RWPE2 (cell line): Measurements from ENCODE around the gene P2RX4.

ENCODE experiments used
- ATAC-seq: fragments of 200-7000 bp; cut with Tn5 transposase; 3 replicates; pipeline ENCODE4 v1.9.1; 2021; ENCODE audit warnings: low read depth
- DNase-seq: peaks from one replicate; pipeline ENCODE4 v3.0.0-alpha.2; 2020; ENCODE audit warnings: low spot score
- H3K27ac ChIP-seq: fragments of 450-650 bp; 2 replicates; pipeline ENCODE4 v1.5.1; 2017; ENCODE audit warnings: mild to moderate bottlenecking; ENCODE audit not compliant: poor library complexity, severe bottlenecking
- H3K27me3 ChIP-seq: fragments of 250-450 bp; sonication (Bioruptor Pico); 2 replicates; pipeline ENCODE4 v1.5.1; 2021; ENCODE audit warnings: mild to moderate bottlenecking, moderate library complexity; ENCODE audit not compliant: insufficient read depth, poor library complexity, severe bottlenecking
- H3K36me3 ChIP-seq: fragments of 250-450 bp; sonication (Bioruptor Pico); 2 replicates; pipeline ENCODE4 v1.5.1; 2020; ENCODE audit warnings: low read depth, mild to moderate bottlenecking, moderate library complexity
- H3K4me1 ChIP-seq: fragments of 250-450 bp; sonication (Bioruptor Pico); 2 replicates; pipeline ENCODE4 v1.5.1; 2021; ENCODE audit warnings: mild to moderate bottlenecking, moderate library complexity; ENCODE audit not compliant: insufficient read depth, poor library complexity, severe bottlenecking
- H3K4me3 ChIP-seq: fragments of 250-450 bp; sonication (Bioruptor Pico); 2 replicates; pipeline ENCODE4 v1.5.1; 2021; ENCODE audit warnings: mild to moderate bottlenecking, moderate library complexity; ENCODE audit not compliant: severe bottlenecking
- H3K9me3 ChIP-seq: fragments of 250-450 bp; sonication (Bioruptor Pico); 2 replicates; pipeline ENCODE4 v1.5.1; 2021; ENCODE audit warnings: mild to moderate bottlenecking, moderate library complexity; ENCODE audit not compliant: severe bottlenecking
- TF ChIP-seq, protein P1 (sequence below): fragments of 450-650 bp; IDR thresholded peaks from one replicate; pipeline ENCODE4 v1.5.1; 2017; ENCODE audit warnings: mild to moderate bottlenecking, moderate library complexity; ENCODE audit not compliant: poor library complexity, severe bottlenecking

Gene P2RX4

DNA sequence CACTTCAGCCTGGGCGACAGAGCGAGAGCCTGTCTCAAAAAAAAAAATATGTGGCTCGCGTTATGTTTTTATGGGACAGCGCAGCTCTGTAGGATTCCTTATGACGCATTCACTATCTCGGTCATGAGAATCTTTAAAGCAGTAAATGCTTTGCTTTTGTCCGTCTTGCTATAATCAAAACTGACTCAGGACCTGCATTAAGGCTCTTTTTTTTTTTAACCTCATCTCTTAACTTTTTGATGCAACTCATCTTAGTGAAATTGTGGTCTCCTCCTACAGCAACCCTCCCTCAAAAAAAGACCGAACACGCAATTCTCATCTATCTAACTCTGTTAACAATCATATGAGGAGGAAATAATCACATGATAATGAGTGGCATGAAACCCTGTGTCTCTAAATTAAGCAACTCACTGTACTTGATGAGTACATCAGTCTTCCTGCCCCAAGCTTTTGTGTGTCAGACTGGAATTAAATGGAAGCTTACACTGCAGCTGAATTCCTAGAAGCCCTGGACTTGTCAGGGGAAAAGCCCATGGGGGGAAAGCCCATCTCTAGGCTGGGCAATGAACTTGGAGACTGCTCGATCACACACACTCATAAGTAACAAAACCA, 4.3 kb downstream of the P2RX4 start:
- Histone ChIP-seq H3K27me3 (no peaks in the 10 kb centered on the region), H3K36me3 (no peaks in the 10 kb centered on the region), H3K4me3 (no peak overlapping the region), H3K9me3 (no peaks in the 10 kb centered on the region), H3K4me1 (peaks cover 8% of the 10 kb centered on the region), H3K27ac (no peak overlapping the region)
- peak; percentile 40; the same call in 1 of the 3 replicates for ATAC-seq
- TF ChIP-seq, protein P1, sequence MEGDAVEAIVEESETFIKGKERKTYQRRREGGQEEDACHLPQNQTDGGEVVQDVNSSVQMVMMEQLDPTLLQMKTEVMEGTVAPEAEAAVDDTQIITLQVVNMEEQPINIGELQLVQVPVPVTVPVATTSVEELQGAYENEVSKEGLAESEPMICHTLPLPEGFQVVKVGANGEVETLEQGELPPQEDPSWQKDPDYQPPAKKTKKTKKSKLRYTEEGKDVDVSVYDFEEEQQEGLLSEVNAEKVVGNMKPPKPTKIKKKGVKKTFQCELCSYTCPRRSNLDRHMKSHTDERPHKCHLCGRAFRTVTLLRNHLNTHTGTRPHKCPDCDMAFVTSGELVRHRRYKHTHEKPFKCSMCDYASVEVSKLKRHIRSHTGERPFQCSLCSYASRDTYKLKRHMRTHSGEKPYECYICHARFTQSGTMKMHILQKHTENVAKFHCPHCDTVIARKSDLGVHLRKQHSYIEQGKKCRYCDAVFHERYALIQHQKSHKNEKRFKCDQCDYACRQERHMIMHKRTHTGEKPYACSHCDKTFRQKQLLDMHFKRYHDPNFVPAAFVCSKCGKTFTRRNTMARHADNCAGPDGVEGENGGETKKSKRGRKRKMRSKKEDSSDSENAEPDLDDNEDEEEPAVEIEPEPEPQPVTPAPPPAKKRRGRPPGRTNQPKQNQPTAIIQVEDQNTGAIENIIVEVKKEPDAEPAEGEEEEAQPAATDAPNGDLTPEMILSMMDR, result no peak
- no peak for DNase-seq

DNA sequence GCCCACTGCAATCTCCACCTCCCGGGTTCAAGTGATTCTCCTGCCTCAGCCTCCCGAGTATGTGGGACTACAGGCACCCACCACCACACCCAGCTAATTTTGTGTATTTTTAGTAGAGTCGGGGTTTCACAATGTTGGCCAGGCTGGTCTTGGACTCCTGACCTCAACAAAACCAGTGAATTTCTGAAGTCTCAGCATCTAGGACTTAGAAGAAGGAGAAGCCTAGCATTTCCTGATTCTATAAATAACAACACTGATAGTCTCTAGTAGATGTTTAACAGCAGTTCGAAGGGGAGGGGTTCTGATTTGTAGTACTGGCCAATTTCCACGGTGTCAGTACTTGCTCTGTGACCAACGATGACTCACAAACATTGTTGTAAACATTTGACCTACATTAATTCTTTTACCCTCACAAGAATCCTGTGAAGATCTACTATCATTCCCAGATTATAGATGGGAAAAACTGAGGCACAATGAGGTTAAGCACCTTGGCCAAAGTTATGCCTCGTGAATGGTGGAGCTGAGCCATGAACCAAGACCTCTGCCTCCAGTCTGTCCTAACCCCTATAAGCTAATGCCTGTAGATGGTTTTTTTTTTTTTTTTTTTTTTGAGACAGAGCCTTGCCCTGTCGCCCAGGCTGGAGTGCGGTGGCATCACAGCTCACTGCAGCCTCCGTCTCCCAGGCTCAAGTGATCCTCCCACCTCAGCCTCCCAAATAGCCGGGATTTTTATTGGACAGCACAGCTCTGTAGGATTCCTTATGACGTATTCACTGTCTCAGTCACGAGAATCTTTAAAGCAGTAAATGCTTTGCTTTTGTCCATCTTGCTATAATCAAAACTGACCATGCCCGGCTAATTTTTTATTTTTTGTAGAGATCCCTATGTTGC, 5.2 kb downstream of the P2RX4 start:
- Histone ChIP-seq H3K4me1 (peaks cover 8% of the 10 kb centered on the region), H3K36me3 (no peaks in the 10 kb centered on the region), H3K27me3 (no peaks in the 10 kb centered on the region), H3K4me3 (no peak overlapping the region), H3K9me3 (no peaks in the 10 kb centered on the region), H3K27ac (no peak overlapping the region)
- TF ChIP-seq, protein P1, result no peak
- no peak for DNase-seq
- ATAC-seq, result peak; percentile 76

DNA sequence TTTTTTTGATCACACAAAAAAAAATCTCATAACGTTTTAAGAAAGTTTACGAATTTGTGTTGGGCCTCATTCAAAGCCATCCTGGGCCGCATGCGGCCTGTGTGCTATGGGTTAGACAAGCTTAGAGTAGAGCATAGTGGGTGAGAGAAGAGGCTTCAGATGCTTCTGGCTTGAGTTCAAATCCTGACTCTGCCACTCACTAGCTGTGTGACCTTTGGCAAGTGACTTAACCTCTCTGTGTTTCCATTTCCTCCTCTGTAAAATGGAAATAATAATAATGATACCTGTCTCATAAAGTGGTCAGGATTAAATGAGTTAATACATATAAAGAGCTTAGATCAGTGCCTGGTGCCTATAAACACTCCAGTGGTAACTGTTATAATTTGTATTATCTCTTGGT, 6.2 kb downstream of the P2RX4 start:
- Histone ChIP-seq H3K4me1 (peaks cover 8% of the 10 kb centered on the region), H3K27ac (no peak overlapping the region), H3K4me3 (no peak overlapping the region), H3K9me3 (no peaks in the 10 kb centered on the region), H3K27me3 (no peaks in the 10 kb centered on the region), H3K36me3 (no peaks in the 10 kb centered on the region)
- ATAC-seq (no peak), DNase-seq (no peak)
- TF ChIP-seq, protein P1, result no peak

DNA sequence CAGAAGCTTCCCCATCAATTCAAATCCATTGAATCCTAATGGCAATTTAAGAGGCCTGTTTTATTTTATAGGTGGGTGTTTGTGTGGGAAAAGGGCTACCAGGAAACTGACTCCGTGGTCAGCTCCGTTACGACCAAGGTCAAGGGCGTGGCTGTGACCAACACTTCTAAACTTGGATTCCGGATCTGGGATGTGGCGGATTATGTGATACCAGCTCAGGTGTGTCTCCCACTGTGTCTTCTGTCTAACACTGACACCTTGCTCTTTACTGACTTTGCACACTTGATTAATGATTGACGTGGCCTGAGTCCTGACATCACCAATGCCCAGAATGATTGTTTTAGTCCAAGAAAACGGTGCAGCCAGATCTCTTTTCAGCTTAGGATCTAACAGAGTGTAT, 7.1 kb downstream of the P2RX4 start:
- H3K9me3 ChIP-seq, result no peaks in the 10 kb centered on the region
- H3K27ac ChIP-seq, result no peak overlapping the region
- H3K4me1 ChIP-seq, result peaks cover 8% of the 10 kb centered on the region
- no peak overlapping the region for H3K4me3 ChIP-seq
- no peaks in the 10 kb centered on the region for H3K27me3 ChIP-seq
- DNase-seq (no peak), ATAC-seq (no peak)
- TF ChIP-seq, protein P1, result no peak
- H3K36me3 ChIP-seq, result no peaks in the 10 kb centered on the region

DNA sequence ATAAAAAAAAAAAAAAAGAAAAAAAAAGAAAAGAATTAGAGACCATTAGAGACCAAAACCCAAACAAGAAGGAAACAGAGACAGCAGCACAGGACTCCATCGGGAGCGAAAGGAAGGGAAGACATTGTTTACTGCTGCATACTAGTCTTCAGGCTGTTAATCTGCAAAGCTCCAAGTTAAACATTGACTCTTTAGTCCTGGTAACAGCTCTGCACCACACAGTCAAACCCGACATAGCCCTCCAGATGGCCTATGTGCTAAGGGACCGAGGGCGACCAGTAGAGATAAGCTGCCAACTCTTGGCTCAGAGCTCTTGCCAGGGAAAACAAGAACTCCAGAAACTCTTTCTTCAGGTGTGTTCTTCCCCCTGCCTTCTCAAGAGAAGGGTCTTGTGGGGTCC, 7.8 kb downstream of the P2RX4 start:
- no peaks in the 10 kb centered on the region for H3K27me3 ChIP-seq
- ATAC-seq (no peak), DNase-seq (no peak)
- no peak overlapping the region for H3K4me3 ChIP-seq
- TF ChIP-seq, protein P1, result no peak
- no peaks in the 10 kb centered on the region for H3K9me3 ChIP-seq
- H3K4me1 ChIP-seq, result peaks cover 8% of the 10 kb centered on the region
- no peaks in the 10 kb centered on the region for H3K36me3 ChIP-seq
- H3K27ac ChIP-seq, result no peak overlapping the region
